Measurements from ENCODE around the gene SEMA3D. TPM values are rescaled to one million over a fixed set of nuclear protein-coding genes. Genes with fewer than 3 reads are reported as not detected.

The SEMA3D gene
- 0.08 to 0.10 TPM in 2 of 5 replicates, not detected in the others for total RNA-seq (2022; extraction: Qiagen RNA extraction)

DNA sequence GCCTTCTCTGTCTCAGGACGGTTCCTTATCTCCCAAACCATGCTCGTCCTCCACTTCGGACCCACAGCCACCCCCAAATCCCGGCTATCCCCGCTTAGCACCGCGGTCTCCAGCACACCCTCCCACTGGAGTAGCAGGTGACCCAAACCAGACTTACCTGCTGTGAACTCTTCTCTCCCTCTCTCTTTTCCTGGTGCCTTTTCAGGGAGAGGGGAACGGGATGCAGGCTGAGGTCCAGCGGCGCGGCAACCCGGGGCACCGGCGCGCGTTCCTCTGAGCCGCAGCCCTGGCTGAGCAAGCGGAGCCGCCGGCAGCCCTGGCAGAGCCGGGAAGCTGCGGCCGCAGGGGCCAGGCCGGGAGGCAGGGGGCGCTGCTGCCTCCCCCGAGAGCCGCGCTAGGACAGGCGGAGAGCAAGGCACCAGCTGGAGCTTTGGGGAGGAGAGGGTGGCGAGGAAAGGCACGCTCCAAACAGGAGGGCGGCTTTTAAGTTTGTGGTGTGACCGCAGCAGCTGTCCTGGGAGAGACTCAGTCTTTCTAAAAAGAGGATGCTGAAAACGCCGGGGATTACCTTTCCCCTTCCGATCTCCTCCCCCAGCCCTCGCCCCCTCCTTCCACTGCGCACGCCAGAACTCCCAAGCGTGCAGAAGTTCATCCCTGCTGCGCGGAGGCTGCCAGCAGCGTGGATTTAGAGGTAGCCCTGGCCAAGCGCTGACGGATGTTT is at the start of gene SEMA3D:
SEMA3D (minus strand) TSS at position 536 of the 721 bp plus-strand sequence. CDS start 65,165 bp downstream, outside the sequence.

